ACC112 (cell line): ENCODE measurements around the gene BANF2.
"Not testable (repeated sequence)": the region's sequence is repeated elsewhere in the genome, so short reads cannot be mapped to it uniquely, and the experiment has no call there.

ENCODE experiments used
- H2AFZ ChIP-seq: fragments of 200-600 bp; sonication (generic); one replicate; pipeline ENCODE4 v1.6.0; 2017; ENCODE audit warnings: antibody characterized with exemption, low read length; ENCODE audit not compliant: unreplicated experiment
- H3K27ac ChIP-seq: fragments of 200-600 bp; sonication (generic); 2 replicates; pipeline ENCODE4 v1.5.1; 2014; ENCODE audit warnings: low read depth, mild to moderate bottlenecking, antibody characterized with exemption, low read length, moderate library complexity
- H3K27me3 ChIP-seq: fragments of 200-600 bp; sonication (generic); 2 replicates; pipeline ENCODE4 v1.6.1; 2014; ENCODE audit warnings: mild to moderate bottlenecking, antibody characterized with exemption, low read length, moderate library complexity, mixed read lengths; ENCODE audit not compliant: insufficient read depth
- H3K36me3 ChIP-seq: fragments of 200-600 bp; sonication (generic); 2 replicates; pipeline ENCODE4 v1.6.1; 2016; ENCODE audit warnings: mild to moderate bottlenecking, antibody characterized with exemption, low read length, moderate library complexity, mixed read lengths; ENCODE audit not compliant: insufficient read depth
- H3K4me1 ChIP-seq: fragments of 200-600 bp; sonication (generic); one replicate; pipeline ENCODE4 v1.6.1; 2016; ENCODE audit warnings: low read length, mixed read lengths; ENCODE audit not compliant: insufficient read depth, unreplicated experiment, control insufficient read depth
- H3K4me3 ChIP-seq: fragments of 200-600 bp; sonication (generic); 2 replicates; pipeline ENCODE4 v1.5.1; 2014; ENCODE audit warnings: mild to moderate bottlenecking, low read depth, low read length
- H3K79me2 ChIP-seq: fragments of 200-600 bp; sonication (generic); one replicate; pipeline ENCODE4 v1.6.0; 2016; ENCODE audit warnings: low read length; ENCODE audit not compliant: control insufficient read depth, unreplicated experiment, insufficient read depth

Gene BANF2

DNA sequence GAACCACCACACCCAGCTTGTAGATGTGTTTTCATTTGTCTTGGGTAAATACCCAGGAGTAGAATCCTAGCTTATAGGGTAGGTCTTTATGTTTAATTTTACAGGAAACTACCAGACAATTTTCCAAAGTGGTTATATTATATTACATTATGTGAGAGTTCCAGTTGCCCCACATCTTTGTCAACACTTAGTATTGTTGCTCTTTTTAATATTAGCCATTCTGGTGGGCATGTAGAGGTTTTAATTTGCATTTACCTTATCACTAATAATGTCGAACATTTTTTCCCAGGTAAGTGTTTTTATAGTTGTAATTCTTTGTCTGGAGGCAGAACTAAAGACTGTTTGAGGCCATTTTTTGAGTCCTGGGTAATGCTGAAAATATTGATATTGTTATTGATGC is 3.5 kb upstream of the BANF2 start:
- no peak overlapping the region for H3K4me3 ChIP-seq

DNA sequence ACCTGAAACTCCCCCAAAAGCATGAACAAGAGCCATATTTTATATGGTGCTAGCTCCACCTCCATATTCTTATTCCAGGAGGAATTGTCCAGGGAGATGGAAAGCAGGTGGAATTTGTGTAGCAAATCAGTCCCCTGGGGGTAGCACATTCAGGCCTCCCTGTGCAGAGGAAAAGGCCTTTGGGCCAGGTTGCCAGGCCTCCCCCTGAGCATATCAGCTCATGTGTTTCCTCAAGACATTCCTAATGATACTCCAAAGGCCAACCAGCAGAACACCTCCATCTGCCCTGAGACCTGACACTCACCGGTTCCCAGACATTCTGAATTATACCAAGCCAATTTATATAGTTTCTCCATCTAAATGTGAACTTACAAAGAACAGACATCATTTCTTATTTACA is 2.6 kb upstream of the BANF2 start:
- H3K79me2 ChIP-seq: no peaks in the 10 kb centered on the region
- H3K4me1 ChIP-seq: no peaks in the 10 kb centered on the region

More for the DNA sequence above, 3.5 kb upstream of the BANF2 start:
- no peaks in the 10 kb centered on the region for H3K4me1 ChIP-seq
- H3K79me2 ChIP-seq: no peaks in the 10 kb centered on the region
- H3K36me3 ChIP-seq: no peaks in the 10 kb centered on the region
- H2AFZ ChIP-seq: no peak overlapping the region
- H3K27me3 ChIP-seq: peaks cover 9% of the 10 kb centered on the region
- H3K27ac ChIP-seq: no peak overlapping the region

DNA sequence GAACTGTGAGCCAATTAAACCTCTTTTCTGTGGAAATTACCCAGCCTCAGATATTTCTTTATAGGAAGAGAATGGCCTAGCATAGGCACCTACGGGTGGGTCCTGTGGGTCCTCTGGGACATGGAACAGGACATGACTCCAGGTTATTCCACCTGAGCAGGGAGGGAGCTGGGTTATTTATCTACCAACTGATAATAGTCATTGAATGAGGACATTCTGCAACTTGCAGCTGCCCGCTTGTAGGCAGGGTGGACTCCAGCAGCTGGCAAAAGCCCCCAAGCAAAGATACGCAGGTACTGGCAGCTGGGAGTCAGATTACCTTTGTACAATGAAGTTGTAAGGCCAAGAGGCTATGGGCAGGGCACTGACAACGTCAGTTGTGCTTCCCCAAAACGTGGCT is 1.4 kb upstream of the BANF2 start:
- Histone ChIP-seq H3K27ac (no peak overlapping the region), H3K4me1 (no peaks in the 10 kb centered on the region), H3K4me3 (no peak overlapping the region), H2AFZ (no peak overlapping the region), H3K79me2 (no peaks in the 10 kb centered on the region), H3K36me3 (no peaks in the 10 kb centered on the region), H3K27me3 (peaks cover 6% of the 10 kb centered on the region; the same call in 1 of the 2 replicates)

More for the DNA sequence above, 2.6 kb upstream of the BANF2 start:
- Histone ChIP-seq H3K27me3 (peaks cover 6% of the 10 kb centered on the region; the same call in 1 of the 2 replicates), H3K36me3 (no peaks in the 10 kb centered on the region), H2AFZ (no peak overlapping the region), H3K27ac (no peak overlapping the region), H3K4me3 (no peak overlapping the region)

DNA sequence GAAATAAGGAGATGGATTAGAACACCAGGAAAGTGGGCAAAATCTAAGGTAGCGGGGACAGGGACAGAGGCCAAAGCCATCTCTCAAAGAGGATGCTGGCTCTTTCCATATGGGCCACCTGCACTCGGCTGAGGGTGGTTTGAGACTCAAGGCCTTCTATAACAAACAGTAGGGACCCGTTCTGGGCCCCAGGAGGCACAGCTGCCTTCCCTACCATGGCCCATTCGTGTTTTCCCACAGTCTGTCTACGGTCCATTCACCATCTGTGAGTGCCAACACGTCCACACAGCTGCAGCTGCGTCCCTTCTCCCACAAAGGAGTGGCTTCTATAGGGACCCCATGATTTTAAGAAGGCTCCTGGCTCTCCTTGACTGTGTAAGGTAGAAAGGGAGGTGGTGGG is 871 bp downstream of the BANF2 start:
- no peaks in the 10 kb centered on the region for H3K36me3 ChIP-seq
- H2AFZ ChIP-seq: no peak overlapping the region
- H3K79me2 ChIP-seq: no peaks in the 10 kb centered on the region
- no peak overlapping the region for H3K4me3 ChIP-seq
- H3K27me3 ChIP-seq: no peaks in the 10 kb centered on the region
- no peak overlapping the region for H3K27ac ChIP-seq
- no peaks in the 10 kb centered on the region for H3K4me1 ChIP-seq

DNA sequence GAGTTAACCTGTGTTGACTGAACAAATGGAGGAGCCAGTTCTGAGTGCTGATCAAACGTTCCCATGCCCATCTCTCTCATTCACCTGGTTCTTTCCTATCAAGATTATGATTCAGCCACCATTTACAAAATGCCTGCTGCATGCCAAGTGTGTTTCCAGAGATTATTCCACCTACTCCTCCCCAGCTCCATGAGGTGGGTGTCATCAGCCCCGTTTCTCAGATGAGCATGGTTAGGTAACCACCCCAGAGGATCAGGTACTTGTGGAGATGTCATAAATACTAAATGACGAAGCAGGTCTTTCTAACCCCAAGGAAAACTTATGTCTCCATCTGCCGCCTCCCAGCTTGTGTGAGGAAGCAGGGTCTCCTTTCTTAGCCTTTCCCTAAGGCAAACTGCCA is 2.1 kb downstream of the BANF2 start:
- H3K4me1 ChIP-seq: no peaks in the 10 kb centered on the region
- H3K27me3 ChIP-seq: no peaks in the 10 kb centered on the region
- no peak overlapping the region for H3K4me3 ChIP-seq
- no peak overlapping the region for H2AFZ ChIP-seq
- no peaks in the 10 kb centered on the region for H3K36me3 ChIP-seq
- no peaks in the 10 kb centered on the region for H3K79me2 ChIP-seq
- no peak overlapping the region for H3K27ac ChIP-seq

DNA sequence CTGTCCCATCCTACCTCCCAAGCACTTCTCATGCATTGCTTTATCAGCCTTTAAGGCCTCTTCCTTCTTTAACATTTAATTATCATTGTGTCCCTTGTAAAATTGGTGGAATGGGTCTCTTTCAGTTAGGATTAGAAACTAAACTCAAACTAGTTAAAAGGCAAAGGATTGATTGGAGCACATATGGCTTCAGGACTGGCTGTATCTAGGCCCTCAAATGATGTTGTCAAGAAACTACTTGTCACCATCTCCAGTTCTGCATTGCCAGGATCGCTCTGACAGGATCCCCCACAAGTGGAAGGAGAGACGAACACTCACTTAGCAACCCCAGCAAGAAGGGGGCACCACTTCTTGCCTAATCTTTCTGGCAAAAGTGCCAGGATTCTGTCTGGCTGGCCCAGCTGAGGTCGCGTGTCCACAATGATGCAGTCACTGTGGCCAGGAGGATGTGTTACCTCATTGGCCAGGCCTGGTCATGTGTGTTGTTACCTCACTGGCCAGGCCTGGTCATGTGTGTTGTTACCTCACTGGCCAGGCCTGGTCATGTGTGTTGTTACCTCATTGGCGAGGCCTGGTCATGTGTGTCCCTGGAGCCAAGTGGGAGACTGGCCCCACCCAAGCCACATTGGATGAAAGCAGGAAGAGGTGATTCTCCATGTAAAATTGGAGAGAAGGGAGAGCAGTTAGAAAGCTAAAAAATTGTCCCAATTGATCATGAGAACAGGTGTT is 5.0 kb downstream of the BANF2 start:
- no peaks in the 10 kb centered on the region for H3K36me3 ChIP-seq
- H2AFZ ChIP-seq: no peak overlapping the region
- no peak overlapping the region for H3K27ac ChIP-seq
- H3K4me1 ChIP-seq: no peaks in the 10 kb centered on the region
- H3K27me3 ChIP-seq: no peaks in the 10 kb centered on the region
- H3K4me3 ChIP-seq: no peak overlapping the region
- H3K79me2 ChIP-seq: no peaks in the 10 kb centered on the region

DNA sequence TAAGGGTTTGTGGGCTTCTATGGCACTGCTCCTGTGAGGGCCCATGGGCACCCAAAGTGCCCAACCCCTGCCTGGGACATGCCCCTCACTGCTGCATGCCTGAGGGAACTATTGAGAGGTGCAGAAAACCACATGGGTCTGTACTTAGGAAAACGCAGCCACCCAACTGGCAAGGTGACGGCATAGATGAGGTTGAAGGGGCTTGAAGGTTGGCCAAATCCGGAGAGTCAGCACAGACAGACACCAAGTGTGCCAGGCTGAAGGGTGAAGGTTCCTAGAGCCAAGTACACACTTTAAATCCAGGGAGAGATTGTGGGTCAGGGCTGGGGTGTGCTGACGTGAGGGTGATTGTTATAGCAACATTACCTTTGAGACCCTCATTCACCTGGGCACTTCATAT is 6.2 kb downstream of the BANF2 start:
- Histone ChIP-seq H2AFZ (no peak overlapping the region), H3K27ac (no peak overlapping the region), H3K36me3 (no peaks in the 10 kb centered on the region), H3K27me3 (no peaks in the 10 kb centered on the region), H3K4me1 (no peaks in the 10 kb centered on the region), H3K4me3 (no peak overlapping the region), H3K79me2 (no peaks in the 10 kb centered on the region)

DNA sequence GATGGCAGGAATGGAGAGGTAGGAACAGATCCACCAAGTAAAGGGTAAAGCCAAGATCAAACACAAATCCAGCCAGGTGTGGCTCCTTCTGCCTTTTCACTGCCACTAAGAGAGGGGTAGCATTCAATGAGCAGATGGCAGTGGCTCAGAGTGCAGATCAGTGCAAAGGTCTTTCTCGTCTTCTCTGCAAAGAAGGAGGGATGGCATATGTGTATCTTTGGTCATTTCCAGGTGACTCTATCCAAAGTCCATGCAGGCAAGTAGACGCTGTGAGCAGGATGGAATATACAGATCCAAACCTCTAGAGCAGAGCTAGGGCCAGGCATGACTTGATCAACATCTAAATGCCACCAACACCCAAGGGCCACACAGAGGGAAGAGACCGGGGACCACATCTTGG is 6.9 kb downstream of the BANF2 start:
- no peak overlapping the region for H3K4me3 ChIP-seq
- no peak overlapping the region for H3K27ac ChIP-seq
- no peaks in the 10 kb centered on the region for H3K4me1 ChIP-seq
- no peak overlapping the region for H2AFZ ChIP-seq
- no peaks in the 10 kb centered on the region for H3K79me2 ChIP-seq
- no peaks in the 10 kb centered on the region for H3K36me3 ChIP-seq
- no peaks in the 10 kb centered on the region for H3K27me3 ChIP-seq

DNA sequence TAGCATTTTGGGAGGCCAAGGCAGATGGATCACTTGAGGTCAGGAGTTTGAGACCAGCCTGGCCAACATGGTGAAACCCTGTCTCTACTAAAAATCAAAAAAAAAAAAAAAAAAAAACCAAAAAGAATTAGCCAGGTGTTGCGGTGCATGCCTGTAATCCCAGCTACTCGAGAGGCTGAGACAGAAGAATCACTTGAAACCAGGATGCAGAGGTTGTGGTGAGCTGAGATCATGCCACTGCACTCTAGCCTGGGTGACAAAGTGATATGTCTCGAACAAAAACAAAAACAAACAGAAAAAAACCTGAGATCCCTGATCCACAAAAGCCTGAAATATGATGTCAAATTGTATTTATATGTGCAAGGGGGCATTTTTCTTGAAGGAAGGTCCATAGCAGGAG is 8.2 kb downstream of the BANF2 start:
- not testable (repeated sequence) for H3K27ac ChIP-seq, H3K27me3 ChIP-seq, H2AFZ ChIP-seq, H3K79me2 ChIP-seq, H3K4me3 ChIP-seq, H3K36me3 ChIP-seq, H3K4me1 ChIP-seq

DNA sequence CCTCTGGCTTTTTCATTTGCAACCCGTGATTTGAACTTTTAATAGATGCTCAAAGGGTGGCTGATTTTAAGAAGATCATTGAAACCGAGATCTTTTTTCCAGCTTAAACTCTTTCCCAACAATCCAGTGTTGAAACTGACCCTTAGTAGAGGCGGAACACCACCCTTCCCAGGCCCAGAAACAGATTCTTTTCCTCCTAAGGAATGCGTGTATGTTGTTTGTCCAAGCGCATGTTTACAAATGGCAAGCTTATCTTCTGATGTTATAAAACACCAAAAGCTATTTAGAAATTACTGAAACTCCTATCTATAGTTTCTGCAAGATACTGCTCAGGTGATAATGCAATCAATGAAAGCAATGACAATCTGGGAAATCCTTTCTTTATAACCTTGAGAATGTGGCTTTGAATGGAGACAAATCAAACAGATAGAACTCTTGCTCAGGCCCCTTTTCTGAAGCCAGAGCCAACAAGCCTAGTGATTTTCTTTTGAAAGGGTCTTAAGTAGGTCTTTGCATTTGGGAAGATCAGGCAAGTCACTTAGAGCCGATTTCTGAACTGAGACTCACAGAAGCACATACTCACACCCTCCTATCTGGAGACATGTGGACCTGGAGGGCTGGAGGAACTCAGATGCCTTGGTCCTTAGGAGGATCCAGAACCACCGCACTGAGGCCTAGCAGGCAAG is 9.1 kb downstream of the BANF2 start:
- Histone ChIP-seq H3K27me3 (no peaks in the 10 kb centered on the region), H3K27ac (no peak overlapping the region), H3K36me3 (no peaks in the 10 kb centered on the region), H2AFZ (no peak overlapping the region), H3K79me2 (no peaks in the 10 kb centered on the region), H3K4me3 (no peak overlapping the region), H3K4me1 (no peaks in the 10 kb centered on the region)
